H54 (cell line): ENCODE measurements around the gene WRAP73.

Source experiments
- DNase-seq: peaks from one replicate; pipeline ENCODE4 v3.0.0; 2011; ENCODE audit warnings: low spot score, mixed read lengths; ENCODE audit not compliant: insufficient read length
- FAIRE-seq: peaks from 3 replicates; lab custom pipeline; 2011; peaks lifted over from hg19 to GRCh38; lab: Jason Lieb, UNC
- POLR2A ChIP-seq: IDR thresholded peaks from 2 replicates; pipeline ENCODE4 v1.6.1; 2011; ENCODE audit warnings: low read depth, mild to moderate bottlenecking, low read length

Gene WRAP73

DNA sequence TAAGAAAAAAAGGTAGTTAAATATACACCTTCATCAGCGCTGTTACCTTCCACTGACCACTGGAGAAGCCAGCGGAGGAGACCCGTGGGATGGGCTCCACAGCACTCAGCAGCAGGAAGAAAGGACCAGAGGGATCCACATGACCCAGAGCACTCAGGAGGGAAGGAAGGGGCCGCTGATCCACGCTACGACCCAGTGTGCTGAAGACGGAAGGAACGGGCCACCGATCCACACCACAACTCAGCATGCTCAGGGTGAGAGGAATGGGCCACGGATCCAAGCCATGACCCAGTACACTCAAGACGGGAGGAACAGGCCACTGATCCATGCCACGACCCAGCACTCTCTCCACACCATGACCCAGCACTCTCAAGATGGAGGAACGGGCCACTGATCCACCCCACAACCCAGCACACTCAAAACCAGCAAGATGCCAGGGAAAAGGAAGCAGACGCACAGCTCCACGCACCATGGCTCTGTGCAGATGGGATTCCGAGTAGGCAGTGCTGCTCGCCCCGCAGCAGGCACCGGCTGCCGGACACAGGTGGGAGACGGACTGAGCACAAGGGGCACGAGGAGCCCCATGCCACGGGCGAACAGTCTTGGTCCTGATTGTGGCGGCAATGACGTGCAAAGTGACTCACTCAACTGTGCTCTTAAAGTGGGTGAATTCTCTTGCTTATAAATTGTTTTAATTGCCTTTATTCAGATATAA lies 8.7 kb downstream of the WRAP73 start:
- no peak for DNase-seq
- TF ChIP-seq POLR2A: no peak
- no peak for FAIRE-seq

DNA sequence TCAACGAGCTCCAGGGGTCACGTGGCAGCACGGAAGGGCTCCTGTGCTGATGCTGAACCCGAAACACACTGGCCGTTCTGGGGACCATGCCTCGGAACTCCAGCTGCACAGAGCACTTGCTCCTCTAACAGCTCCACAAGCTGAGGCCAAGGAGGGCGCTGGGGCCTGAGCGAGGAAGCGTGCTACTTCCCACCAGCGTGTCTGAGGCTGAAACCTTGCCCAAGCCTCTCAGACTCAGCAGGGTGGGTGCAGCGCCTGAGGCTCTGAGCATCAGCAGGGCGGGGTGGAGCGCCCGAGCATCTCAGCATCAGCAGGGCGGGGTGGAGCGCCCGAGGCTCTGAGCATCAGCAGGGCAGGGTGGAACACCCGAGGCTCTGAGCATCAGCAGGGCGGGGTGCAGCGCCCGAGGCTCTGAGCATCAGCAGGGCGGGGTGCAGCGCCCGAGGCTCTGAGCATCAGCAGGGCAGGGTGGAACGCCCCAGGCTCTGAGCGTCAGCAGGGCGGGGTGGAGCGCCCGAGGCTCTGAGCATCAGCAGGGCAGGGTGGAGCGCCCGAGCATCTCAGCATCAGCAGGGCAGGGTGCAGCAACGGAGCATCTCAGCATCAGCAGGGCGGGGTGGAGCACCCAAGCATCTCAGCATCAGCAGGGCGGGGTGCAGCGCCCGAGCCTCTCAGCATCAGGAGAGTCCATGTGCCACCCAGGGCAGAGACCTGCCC lies 9.6 kb downstream of the WRAP73 start:
- no peak for FAIRE-seq
- DNase-seq: no peak
- TF ChIP-seq POLR2A: no peak

GRCh38 chr1:3639397-3639911 lies 10.4 kb downstream of the WRAP73 start:
- TF ChIP-seq POLR2A: no peak
- FAIRE-seq: no peak
- no peak for DNase-seq

DNA sequence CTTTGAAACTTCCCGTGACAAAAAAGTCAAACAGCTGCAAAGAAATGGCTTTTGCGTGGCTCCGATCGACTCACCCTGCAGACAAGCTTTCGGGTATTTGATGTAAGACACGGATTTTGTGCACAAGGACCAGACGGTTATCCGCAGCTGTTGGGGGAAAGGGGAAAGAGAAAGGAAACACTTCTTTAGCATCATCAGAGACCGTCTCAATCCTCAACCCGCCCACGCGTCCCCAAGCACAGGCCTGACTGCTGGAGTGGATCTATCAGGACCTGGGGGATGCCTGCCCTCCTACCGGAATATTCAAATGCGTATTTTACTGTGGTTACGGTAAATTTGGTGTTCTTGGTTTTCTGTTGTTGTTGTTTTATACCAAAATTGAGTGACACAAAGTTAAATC lies 11.2 kb downstream of the WRAP73 start:
- no peak for TF ChIP-seq POLR2A
- DNase-seq (no peak), FAIRE-seq (no peak)

- DNase-seq: no peak
- no peak for TF ChIP-seq POLR2A
- no peak for FAIRE-seq
Measured at GRCh38 chr1:3638027-3638426, 11.9 kb downstream of the WRAP73 start.

DNA sequence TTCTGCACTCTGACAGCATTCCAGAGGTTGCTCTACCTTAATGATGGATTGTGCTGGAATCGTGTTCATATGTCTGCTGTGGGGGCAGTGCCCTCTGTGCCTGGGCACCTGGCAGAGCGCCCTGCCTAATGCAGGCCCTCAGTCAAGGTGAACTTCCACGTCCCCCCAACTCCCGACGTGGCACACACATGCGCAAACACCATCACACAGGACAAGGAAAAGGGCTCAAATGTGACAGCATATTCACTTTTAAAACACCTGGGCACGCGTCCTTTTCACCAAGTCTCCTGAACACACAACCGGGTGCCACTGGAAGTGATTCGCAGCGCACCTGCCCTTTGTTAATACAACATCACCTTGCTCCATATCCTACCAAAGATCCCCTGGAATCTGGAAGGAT lies 13.4 kb downstream of the WRAP73 start:
- TF ChIP-seq POLR2A: no peak
- FAIRE-seq: no peak
- DNase-seq: no peak

- TF ChIP-seq POLR2A: no peak
- no peak for FAIRE-seq
- DNase-seq: no peak
Measured at GRCh38 chr1:3636080-3636479, 13.8 kb downstream of the WRAP73 start.

DNA sequence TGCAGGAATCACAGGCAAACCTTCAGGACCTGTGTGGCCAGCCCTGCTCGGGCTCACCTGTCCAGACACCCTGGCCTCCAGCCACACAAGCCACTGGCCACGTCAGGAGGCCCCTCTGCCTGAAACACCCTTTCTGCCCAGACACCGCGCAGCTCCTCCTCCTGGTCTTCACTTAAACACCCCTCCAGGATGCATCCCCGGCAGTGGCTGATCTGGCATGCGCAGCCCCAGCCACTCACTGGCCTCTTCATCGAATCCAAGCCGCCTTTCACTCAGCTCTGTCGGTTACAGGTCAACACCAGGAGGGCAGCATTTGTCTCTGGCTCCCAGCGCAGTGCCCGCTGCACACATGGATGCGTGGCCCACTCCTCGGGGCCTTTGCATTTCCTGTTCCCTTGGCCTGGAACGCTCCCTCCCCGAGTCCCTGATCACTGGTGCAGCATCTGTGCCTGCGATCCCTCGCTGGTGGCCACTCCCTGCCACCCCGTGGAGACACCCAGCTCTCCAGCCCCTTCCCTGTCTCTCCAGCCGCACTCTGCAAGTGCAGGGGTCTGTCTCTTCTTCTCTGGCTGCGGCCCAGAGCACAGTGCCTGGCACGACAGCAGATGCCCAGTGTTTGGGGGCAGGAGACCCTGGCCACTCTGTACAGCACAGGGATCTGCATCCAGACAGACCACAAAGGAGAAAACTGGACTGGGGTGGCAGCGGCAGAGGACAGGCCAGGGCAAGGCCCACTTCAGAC lies 15.7 kb downstream of the WRAP73 start:
- no peak for TF ChIP-seq POLR2A
- DNase-seq (no peak), FAIRE-seq (no peak)

DNA sequence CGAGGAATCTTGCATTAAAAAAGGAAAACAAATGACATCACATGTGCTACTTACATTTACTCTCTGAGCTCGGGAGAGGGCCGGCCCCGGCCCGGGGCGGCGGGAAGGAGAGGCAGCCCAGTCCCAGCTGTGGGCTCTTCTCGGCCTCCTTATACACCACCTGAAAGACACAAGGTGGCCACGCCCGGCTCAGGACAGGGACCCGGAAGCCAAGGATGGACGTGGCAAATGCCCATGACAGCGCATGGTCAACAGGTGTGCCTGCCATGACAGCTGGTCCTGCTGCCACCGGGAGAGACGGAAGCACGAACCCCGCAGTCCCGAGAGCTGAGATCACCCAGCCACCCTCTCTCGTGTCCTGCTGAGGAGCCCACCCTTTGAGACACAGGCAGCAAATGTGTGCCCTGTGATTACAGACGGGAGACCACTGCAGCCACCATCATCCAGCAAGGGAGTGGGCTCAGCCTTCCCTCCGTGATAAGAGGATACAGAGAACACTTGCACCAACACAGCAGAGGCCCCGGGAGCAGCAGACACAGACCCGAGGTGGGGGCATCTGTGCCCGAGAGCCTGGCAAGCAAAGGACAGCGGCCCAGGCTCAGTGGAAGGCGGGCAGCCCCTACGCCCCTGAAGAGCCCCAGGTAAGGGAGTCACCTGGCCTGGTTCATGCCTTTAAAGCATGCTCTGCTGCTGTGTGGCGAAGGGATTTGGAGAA lies 16.4 kb downstream of the WRAP73 start:
- DNase-seq (no peak), FAIRE-seq (no peak)
- TF ChIP-seq POLR2A: no peak

- DNase-seq: no peak
- FAIRE-seq: no peak
- no peak for TF ChIP-seq POLR2A
Measured at GRCh38 chr1:3632716-3633343, 17.1 kb downstream of the WRAP73 start.

- DNase-seq (no peak), FAIRE-seq (no peak)
- no peak for TF ChIP-seq POLR2A
Measured at GRCh38 chr1:3632298-3632697, 17.6 kb downstream of the WRAP73 start.

DNA sequence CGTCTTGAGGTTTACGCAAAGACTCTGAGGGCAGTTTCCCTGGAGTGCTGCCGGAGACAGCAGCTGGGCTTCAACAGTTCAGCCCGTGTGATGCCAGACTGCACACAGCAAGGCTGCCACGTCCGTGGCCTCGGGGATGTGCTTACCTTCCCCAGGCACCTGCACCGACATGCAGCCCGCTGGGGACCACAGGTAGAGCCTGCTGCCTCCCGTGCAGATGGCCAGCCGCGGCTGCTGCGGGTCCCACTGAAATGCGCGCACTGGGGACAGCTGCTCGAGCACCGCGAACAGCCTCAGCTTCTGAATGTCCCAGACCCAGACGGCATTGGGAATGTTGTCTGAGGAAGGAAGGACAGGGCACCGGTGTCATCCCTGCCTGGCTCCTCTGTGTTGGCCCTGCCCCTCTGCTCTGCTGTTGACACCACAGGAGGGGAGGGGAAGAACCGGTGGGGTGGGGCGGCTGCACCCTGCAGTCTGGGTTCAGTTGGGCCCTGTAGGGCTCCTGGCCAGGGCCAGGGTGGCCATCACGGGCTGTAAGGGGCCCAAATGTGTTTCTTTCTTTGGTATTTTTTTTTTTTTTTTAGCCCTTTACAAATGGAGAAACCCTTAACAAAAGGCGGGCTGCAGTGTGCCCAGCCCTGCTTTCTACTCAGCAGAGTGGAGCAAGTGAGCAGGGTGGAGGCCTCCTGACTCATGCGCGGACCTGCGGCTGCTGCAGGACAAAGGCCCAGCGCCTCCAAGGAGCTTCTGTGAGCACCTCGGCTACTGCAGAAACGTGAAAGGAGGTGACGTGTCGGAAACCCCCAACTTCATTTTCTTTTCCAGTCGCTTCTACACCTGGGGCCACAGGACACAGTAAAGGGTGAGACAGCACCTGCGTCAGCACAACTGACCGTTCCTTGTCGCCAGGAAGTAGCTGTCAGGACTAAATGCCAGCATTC lies 18.3 kb downstream of the WRAP73 start:
- FAIRE-seq: no peak
- no peak for TF ChIP-seq POLR2A
- DNase-seq: no peak
